OCI-LY1 (cell line): ENCODE measurements around the gene SEC61B.

ENCODE experiments used
- EZH2 ChIP-seq: fragments of 200-600 bp; sonication (generic), shearing (Covaris generic); IDR thresholded peaks from 2 replicates; pipeline ENCODE4 v1.8.0; 2017; ENCODE audit warnings: borderline replicate concordance, mixed run types, mild to moderate bottlenecking, antibody characterized with exemption, low read length, moderate library complexity, mixed read lengths
- TF ChIP-seq, protein P1 (sequence below): fragments of 200-600 bp; sonication (generic), shearing (Covaris generic); IDR thresholded peaks from 2 replicates; pipeline ENCODE4 v1.5.1; 2017; ENCODE audit warnings: mild to moderate bottlenecking, antibody characterized with exemption, low read length, moderate library complexity, mixed read lengths

DNA sequence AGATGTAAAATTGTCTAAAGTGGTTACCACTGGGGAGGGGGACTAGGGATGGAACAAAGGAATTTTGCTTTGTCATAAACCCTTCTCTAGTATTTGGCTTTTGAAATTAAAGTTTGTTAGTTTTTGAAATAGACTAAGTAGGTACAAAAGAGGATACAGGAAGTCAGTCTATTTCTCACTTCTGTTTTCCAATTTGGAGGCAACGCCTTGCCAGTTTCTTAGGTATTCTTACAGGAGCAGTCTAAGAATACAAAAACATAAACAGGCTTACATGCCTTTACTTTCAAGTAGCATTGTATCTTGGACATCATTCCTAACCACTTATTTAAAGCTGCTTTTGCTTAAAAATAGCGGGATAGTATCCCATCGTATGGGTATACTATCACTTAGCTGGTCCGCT, 34.8 kb upstream of the SEC61B start:
- TF ChIP-seq EZH2 = no peak
- TF ChIP-seq, protein P1, sequence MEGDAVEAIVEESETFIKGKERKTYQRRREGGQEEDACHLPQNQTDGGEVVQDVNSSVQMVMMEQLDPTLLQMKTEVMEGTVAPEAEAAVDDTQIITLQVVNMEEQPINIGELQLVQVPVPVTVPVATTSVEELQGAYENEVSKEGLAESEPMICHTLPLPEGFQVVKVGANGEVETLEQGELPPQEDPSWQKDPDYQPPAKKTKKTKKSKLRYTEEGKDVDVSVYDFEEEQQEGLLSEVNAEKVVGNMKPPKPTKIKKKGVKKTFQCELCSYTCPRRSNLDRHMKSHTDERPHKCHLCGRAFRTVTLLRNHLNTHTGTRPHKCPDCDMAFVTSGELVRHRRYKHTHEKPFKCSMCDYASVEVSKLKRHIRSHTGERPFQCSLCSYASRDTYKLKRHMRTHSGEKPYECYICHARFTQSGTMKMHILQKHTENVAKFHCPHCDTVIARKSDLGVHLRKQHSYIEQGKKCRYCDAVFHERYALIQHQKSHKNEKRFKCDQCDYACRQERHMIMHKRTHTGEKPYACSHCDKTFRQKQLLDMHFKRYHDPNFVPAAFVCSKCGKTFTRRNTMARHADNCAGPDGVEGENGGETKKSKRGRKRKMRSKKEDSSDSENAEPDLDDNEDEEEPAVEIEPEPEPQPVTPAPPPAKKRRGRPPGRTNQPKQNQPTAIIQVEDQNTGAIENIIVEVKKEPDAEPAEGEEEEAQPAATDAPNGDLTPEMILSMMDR = no peak
